Pancreas (tissue), 10 donors: ENCODE data around the gene TRPM1. TPM values are rescaled to one million over a fixed set of nuclear protein-coding genes. Genes with fewer than 3 reads are reported as not detected.

Experiments
- ATAC-seq, 4 donors: fragments of 200-7000 bp; cut with Tn5 transposase; one replicate each; pipeline versions ENCODE4 v1.8.0 to v1.9.1; 2020; ENCODE audit warnings: mild to moderate bottlenecking in 4 of 4, moderate library complexity in 4 of 4
- DNase-seq, 6 donors: peaks; one replicate each; pipeline ENCODE4 v3.0.0-alpha.2; 2020
- FAIRE-seq: peaks from 2 replicates; lab custom pipeline; 2012; peaks lifted over from hg19 to GRCh38; lab: Jason Lieb, UNC
- H3K27ac ChIP-seq, 4 donors: fragments of 200-600 bp; sonication (generic); 1 replicate in 3 of 4; 2 replicates in 1 of 4; pipeline versions ENCODE4 v1.5.0 to v1.8.0; 2020
- H3K27me3 ChIP-seq, 4 donors: fragments of 200-600 bp; one replicate each; pipeline ENCODE4 v1.8.0; 2021
- H3K36me3 ChIP-seq, 3 donors: fragments of 200-600 bp; sonication (generic) in 1 of 3; one replicate each; pipeline versions ENCODE4 v1.5.0 to v1.8.0; 2020 to 2021
- H3K4me1 ChIP-seq, 3 donors: fragments of 200-600 bp; one replicate each; pipeline ENCODE4 v1.8.0; 2021
- H3K4me3 ChIP-seq, 4 donors: fragments of 200-600 bp; sonication (generic) in 2 of 4; one replicate each; pipeline versions ENCODE4 v1.5.0 to v1.8.0; 2020 to 2021
- H3K9me3 ChIP-seq, 4 donors: fragments of 200-600 bp; one replicate each; pipeline ENCODE4 v1.8.0; 2021
- WGBS, 2 donors: extraction: QIAGEN DNeasy Blood & Tissue Kit; methylation state at CpG; one replicate each; pipeline ENCODE4 v1.1.7; 2013; 5-methylcytosine and 5-hydroxymethylcytosine counted together
- intact Hi-C, 3 donors: fragments of 100-400 bp; cut with DNase I; formaldehyde crosslinking; loops; one replicate each; pipeline versions ENCODE4 v1.11.1 to v1.14.2; 2022
- polyA plus RNA-seq, 2 donors: library from polyadenylated mRNA; stranded (reverse); fragments of 200-250 nt; gene quantifications; one replicate each; pipeline ENCODE4 v1.2.3, GENCODE V29; 2013
- total RNA-seq, 6 donors: library from RNA; stranded (reverse); fragmentation: NEBNext Ultra II Directional in 4 of 6; extraction: Animal tissue kit (Norgen Biotek cat#: 25700) in 4 of 6; gene quantifications; one replicate each; pipeline versions ENCODE4 v1.2.1 to v1.2.4, GENCODE V29; 2021 to 2023
- TF ChIP-seq, protein P1 (sequence below), 4 donors: fragments of 200-600 bp; sonication (generic) in 3 of 4; IDR thresholded peaks; one replicate each; pipeline versions ENCODE4 v1.5.0 to v1.8.0; 2021; ENCODE audit warnings: antibody characterized with exemption in 4 of 4
- donor health status: healthy with polysubstance abuse.
- donor health status: DM: no; HTN: no; CAD: no; lungs with moderate emphysema.
- donor health status: DM: no; HTN: no; CAD: no.
- donor health status: control.
- donor health status: control.
- donor health status: Bipolar disorder and iron deficiency.
- donor health status: DM: yes; HTN: yes; CAD: no.
- donor health status: DM: no; HTN: no; CAD: no.
- donor health status: DM: no; HTN: no; CAD: no.
- donor health status: DM: yes; HTN: yes; CAD: no.

Gene TRPM1
- total and polyA plus RNA-seq, 8 donors = 0.04 TPM; not detected in 7

DNA sequence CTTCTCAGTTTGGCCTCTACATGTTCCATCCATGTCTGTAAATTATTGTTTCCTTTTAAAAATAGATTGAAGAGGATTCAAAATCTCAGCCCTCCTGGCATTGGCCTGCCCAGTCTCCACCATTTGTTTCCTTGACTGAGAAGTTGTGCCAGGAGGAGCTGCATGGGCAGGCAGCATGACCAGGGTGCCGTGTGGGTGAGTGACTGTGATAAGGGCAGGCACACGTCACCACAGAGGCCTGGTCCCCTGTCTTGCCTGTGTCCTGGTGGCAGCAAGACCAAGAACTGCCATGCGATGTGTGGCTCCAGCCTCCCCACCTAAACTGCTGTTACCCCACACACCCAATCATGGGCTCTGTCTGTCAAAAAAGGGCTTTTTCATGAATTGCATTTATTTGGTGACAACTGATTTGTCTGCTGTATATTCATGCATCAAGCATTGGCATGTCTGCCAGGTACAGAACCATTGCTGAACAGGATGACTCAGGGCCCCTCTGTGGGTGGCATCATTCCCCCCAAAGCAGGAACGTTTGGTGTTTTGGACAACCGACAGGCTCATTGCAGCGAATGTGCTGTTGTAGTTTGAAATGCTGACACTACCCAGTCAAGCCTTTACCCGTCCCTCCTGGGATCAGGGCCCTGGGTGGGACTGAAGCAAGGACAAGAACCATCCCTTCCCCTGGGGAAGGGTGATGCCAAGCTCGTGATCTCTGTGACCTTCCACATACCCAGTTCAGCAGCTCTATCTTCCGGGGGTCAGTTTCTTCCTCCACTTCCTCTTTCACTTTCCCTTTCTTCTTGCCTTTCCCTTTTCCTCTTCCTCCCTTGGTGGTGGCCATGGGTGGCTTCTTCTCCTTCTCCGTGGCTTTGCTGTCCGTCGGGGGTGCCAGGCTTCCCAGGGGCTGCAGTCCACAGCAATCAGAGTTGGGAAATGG is 51.6 kb downstream of the TRPM1 start:
- WGBS, 2 donors = 61 to 79% methylated on average over 11 to 12 of the region's 12 CpGs
- ATAC-seq (peak in 1 of 4 donors; percentile 26), FAIRE-seq (no peak), DNase-seq (no peak)
- H3K27ac ChIP-seq = no peak overlapping the region
- no peaks in the 10 kb centered on the region for H3K9me3 ChIP-seq
- intact Hi-C loops = no loop called here
- H3K27me3 ChIP-seq = no peaks in the 10 kb centered on the region
- H3K4me1 ChIP-seq = no peaks in the 10 kb centered on the region
- H3K4me3 ChIP-seq = no peak overlapping the region
- no peaks in the 10 kb centered on the region for H3K36me3 ChIP-seq
- TF ChIP-seq, protein P1, sequence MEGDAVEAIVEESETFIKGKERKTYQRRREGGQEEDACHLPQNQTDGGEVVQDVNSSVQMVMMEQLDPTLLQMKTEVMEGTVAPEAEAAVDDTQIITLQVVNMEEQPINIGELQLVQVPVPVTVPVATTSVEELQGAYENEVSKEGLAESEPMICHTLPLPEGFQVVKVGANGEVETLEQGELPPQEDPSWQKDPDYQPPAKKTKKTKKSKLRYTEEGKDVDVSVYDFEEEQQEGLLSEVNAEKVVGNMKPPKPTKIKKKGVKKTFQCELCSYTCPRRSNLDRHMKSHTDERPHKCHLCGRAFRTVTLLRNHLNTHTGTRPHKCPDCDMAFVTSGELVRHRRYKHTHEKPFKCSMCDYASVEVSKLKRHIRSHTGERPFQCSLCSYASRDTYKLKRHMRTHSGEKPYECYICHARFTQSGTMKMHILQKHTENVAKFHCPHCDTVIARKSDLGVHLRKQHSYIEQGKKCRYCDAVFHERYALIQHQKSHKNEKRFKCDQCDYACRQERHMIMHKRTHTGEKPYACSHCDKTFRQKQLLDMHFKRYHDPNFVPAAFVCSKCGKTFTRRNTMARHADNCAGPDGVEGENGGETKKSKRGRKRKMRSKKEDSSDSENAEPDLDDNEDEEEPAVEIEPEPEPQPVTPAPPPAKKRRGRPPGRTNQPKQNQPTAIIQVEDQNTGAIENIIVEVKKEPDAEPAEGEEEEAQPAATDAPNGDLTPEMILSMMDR (IDR thresholded peaks at IDR 0.05) = no peak

- Histone ChIP-seq H3K9me3 (no peaks in the 10 kb centered on the region), H3K36me3 (no peaks in the 10 kb centered on the region), H3K27ac (no peak overlapping the region), H3K4me1 (no peaks in the 10 kb centered on the region), H3K27me3 (no peaks in the 10 kb centered on the region), H3K4me3 (no peak overlapping the region)
- WGBS, 2 donors = 74 to 81% methylated on average over 10 of the region's 10 CpGs
- DNase-seq (no peak), FAIRE-seq (no peak), ATAC-seq (no peak)
- TF ChIP-seq, protein P1 (IDR thresholded peaks at IDR 0.05) = no peak
- intact Hi-C loops = no loop called here
Observed at GRCh38 chr15:31049111-31049510, 52.4 kb downstream of the TRPM1 start.

- no peak for ATAC-seq
- intact Hi-C loops = no loop called here
- DNase-seq = no peak
- no peaks in the 10 kb centered on the region for H3K27me3 ChIP-seq
- no peaks in the 10 kb centered on the region for H3K9me3 ChIP-seq
- WGBS, 2 donors = 91 to 95% methylated on average over 8 of the region's 8 CpGs
- H3K4me3 ChIP-seq = no peak overlapping the region
- FAIRE-seq = no peak
- no peak overlapping the region for H3K27ac ChIP-seq
- no peaks in the 10 kb centered on the region for H3K36me3 ChIP-seq
- TF ChIP-seq, protein P1 (IDR thresholded peaks at IDR 0.05) = no peak
- no peaks in the 10 kb centered on the region for H3K4me1 ChIP-seq
Observed at GRCh38 chr15:31047437-31047836, 54.1 kb downstream of the TRPM1 start.

GRCh38 chr15:31046759-31047359 is 54.7 kb downstream of the TRPM1 start:
- no peak overlapping the region for H3K4me3 ChIP-seq
- H3K27ac ChIP-seq = no peak overlapping the region
- ATAC-seq = no peak
- WGBS, 2 donors = 86 to 89% methylated on average over 19 of the region's 19 CpGs
- H3K4me1 ChIP-seq = no peaks in the 10 kb centered on the region
- intact Hi-C loops = no loop called here
- H3K36me3 ChIP-seq = no peaks in the 10 kb centered on the region
- FAIRE-seq = no peak
- no peaks in the 10 kb centered on the region for H3K27me3 ChIP-seq
- no peaks in the 10 kb centered on the region for H3K9me3 ChIP-seq
- DNase-seq = no peak
- TF ChIP-seq, protein P1 (IDR thresholded peaks at IDR 0.05) = no peak
